HG03457 (cell line): ENCODE results near the gene C1orf87.

Experiments
- ATAC-seq: cut with Tn5 transposase; IDR thresholded peaks from one replicate; pipeline ENCODE4 v1.9.1; 2021; ENCODE audit warnings: moderate number of reproducible peaks; ENCODE audit not compliant: unreplicated experiment

Gene C1orf87

DNA sequence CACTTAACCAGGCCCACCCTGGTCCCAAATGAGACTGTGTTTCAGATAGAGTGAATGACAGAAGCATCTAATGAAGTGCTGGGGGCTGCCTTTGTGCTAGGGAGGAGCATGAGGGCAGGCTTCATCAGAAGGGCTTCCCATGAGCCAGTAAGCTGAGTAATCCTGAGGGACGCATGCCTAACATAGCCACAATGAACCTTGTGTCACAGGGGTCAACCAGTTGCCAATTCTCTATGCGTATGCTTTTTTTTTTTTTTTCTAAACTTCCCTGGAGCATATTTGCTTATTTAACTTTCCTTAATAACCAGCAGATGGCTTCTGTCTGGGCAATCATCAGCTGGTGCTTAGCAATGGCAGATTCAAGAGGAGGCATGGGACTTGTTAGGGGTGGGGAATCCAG, 121.5 kb downstream of the C1orf87 start:
- ATAC-seq: no peak

- no peak for ATAC-seq
These were observed 123.9 kb downstream of the C1orf87 start for GRCh38 chr1:59949648-59950047.

GRCh38 chr1:59948990-59949389, 124.6 kb downstream of the C1orf87 start:
- ATAC-seq: no peak

DNA sequence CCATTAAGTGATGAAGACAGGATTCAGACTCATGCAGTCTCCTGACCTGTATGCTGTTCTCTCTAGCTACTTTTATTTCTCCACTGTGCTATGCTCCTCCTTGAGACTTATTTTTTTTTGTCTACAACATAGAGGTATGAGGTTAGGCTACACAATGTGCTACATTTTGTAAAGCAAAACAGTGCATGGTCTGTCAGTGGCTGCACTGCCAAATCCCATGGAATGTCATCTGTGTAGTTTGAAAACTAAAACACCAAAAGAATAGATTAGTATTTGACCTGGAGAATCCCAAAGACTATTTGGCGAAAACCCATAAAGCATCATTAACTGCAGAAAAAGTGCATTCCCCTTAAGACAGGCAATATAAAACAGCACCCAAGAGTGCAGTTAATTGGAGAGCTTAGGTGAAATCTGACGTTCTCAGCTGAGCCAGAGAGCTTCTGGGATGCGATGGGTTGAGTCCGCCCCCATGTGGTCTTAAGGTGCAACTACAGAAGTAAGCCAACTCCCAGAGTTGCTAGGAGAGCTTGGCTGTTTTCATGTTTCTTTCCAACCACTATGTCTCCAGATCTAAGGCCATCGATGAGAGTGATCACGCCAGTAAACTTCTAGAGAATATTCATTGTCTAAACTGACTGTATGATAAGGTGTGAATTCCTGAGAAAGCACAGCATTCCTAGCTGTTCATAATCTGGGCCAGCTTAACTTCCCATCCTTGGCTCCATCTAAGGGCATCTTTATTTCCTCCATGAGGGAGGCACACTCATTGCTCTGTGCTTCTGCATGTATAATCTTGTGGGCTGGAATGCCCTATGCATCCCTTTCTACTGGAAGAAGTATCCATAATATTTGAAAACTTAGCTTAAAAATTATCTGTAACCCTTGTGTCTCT, 126.3 kb downstream of the C1orf87 start:
- ATAC-seq: peak; percentile 91

DNA sequence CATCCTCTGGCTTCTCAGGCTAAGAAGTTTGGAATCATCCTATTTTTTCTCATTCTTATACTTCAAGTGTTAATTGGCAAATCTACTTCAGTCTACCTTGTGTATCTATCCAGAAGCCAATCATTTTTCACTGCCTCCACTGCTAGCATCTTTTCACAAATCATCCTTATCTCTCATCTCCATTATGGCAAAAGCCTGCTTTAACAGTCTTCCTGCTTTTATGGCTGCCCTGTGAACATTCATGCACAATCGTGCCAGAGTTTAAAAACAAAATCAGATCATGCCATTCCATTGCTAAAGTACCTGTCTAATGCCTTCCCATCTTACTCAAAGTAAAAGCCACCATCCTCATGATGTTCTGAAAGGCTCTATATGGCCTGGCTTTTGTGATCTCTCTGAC, 127.8 kb downstream of the C1orf87 start:
- no peak for ATAC-seq
